Fibroblast of villous mesenchyme (primary cell): ENCODE measurements around the gene OGN. TPM values are rescaled to one million over a fixed set of nuclear protein-coding genes. Genes with fewer than 3 reads are reported as not detected.
A peak's percentile ranks its signal among the peaks of the same experiment; 100 is the strongest.

ENCODE experiments used
- DNase-seq: peaks from one replicate; pipeline ENCODE4 v3.0.0-alpha.2; 2010; ENCODE audit warnings: low read depth
- H3K4me3 ChIP-seq: 2 replicates; pipeline ENCODE4 v1.5.1; 2011; ENCODE audit warnings: low read depth, mild to moderate bottlenecking, low read length
- total RNA-seq: library from RNA; depleted of rRNA; stranded (reverse); fragments of >200 nt; gene quantifications from 2 replicates; pipeline ENCODE4 v1.2.3, GENCODE V29; 2012
- TF ChIP-seq, protein P1 (sequence below): IDR thresholded peaks from 2 replicates; pipeline ENCODE4 v1.5.1; 2012; ENCODE audit warnings: low read depth, mild to moderate bottlenecking, low read length; ENCODE audit not compliant: insufficient read depth

Gene OGN, protein sequence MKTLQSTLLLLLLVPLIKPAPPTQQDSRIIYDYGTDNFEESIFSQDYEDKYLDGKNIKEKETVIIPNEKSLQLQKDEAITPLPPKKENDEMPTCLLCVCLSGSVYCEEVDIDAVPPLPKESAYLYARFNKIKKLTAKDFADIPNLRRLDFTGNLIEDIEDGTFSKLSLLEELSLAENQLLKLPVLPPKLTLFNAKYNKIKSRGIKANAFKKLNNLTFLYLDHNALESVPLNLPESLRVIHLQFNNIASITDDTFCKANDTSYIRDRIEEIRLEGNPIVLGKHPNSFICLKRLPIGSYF
- total RNA-seq: not detected in 2 replicates

DNA sequence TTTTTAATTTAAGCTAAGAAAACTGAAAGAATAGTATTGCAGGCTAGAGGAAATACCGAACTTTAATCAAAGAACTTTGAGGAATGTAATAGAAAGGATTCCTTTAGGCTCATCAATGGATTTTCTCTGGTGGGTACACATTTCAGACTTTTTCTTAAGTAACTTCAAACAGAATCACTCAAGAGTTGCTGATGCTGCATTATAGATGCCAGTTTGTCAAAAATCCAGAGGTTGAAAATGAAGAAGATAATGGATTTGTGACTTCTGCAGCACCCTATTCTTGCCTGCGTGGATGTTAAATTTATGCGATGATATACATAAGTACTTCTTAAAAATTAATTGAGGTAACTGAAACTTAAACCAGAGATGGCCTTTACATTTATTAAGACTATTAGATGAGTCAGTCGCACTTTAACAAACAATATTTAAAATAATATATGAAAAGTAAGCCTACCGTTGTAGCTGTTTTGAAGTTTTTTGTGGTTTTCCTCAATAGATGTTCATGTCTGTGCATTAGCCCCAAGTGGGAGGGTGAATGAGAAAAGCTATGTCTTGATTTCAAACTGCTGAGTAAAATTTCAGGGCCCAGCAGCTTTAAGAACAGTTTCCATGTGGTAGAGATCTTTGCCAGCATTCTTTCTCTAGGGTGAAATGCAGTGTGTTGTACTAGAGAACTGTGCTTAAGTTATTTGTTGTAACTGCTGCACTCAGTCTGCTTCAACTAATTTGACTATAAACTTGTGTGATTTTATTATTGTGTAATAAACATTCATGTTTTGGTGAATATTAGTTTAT, at the start of gene OGN:
OGN (minus strand) TSS at position 537 of the 795 bp plus-strand sequence. CDS start 1,171 bp downstream, outside the sequence.
- TF ChIP-seq, protein P1, sequence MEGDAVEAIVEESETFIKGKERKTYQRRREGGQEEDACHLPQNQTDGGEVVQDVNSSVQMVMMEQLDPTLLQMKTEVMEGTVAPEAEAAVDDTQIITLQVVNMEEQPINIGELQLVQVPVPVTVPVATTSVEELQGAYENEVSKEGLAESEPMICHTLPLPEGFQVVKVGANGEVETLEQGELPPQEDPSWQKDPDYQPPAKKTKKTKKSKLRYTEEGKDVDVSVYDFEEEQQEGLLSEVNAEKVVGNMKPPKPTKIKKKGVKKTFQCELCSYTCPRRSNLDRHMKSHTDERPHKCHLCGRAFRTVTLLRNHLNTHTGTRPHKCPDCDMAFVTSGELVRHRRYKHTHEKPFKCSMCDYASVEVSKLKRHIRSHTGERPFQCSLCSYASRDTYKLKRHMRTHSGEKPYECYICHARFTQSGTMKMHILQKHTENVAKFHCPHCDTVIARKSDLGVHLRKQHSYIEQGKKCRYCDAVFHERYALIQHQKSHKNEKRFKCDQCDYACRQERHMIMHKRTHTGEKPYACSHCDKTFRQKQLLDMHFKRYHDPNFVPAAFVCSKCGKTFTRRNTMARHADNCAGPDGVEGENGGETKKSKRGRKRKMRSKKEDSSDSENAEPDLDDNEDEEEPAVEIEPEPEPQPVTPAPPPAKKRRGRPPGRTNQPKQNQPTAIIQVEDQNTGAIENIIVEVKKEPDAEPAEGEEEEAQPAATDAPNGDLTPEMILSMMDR: no peak
- no peak for DNase-seq
- H3K4me3 ChIP-seq: no peak within 1 kb of the TSS

DNA sequence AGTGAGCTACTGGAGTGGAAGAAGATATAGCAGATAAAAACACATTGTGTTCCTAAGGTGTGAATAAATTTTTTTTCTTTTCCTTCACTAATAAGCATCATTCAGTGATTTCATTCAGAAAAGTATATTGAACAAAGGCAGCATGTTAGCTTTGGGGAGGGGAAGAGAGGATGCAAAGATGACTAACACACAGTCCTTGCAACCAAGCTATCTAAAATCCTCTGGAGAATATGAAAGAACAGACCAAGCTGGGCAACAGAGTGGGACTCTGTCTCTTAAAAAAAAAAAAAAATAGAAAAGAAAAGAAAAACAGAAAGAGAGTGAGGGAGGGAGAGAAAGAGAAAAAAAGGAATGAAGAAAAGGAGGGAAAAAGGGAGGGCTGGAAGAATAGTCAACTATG, 42.2 kb upstream of the OGN start:
- TF ChIP-seq, protein P1: no peak
- H3K4me3 ChIP-seq: no peak overlapping the region
- DNase-seq: no peak

DNA sequence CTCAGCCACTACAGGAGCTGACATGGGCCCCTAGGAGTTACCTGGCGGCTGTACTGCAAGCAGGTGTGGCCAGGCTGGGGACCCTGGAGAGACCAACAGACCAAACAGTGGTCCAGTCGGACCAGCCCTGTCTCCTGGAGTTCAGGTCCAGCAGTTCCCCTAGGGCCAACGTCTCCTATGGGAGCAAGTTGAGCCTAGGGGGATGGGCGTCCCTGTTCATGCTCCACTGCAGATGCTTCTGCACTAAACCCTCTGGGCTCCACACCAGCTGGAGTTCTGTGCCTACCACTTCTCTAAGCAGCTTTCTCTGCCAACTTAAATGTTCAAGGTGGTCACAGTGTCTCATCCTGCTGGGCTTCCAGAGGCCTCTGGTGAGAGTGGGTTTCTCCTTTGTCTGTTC, 40.5 kb upstream of the OGN start:
- TF ChIP-seq, protein P1: no peak
- no peak overlapping the region for H3K4me3 ChIP-seq
- no peak for DNase-seq

DNA sequence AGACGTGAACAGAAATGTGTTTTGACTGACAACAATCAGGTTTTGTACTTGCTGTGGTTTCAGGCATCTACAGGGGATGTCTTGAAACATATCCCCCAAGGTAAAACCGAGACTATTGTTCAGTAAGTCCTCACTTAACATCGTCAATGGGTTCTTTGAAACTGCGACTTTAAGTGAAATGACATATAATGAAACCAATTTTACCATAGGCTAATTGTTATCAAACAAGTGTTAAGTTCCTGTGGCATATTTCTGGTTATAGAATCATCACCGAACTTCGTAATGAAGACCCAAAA, 36.3 kb upstream of the OGN start:
- H3K4me3 ChIP-seq: no peak overlapping the region
- no peak for DNase-seq
- TF ChIP-seq, protein P1: no peak

DNA sequence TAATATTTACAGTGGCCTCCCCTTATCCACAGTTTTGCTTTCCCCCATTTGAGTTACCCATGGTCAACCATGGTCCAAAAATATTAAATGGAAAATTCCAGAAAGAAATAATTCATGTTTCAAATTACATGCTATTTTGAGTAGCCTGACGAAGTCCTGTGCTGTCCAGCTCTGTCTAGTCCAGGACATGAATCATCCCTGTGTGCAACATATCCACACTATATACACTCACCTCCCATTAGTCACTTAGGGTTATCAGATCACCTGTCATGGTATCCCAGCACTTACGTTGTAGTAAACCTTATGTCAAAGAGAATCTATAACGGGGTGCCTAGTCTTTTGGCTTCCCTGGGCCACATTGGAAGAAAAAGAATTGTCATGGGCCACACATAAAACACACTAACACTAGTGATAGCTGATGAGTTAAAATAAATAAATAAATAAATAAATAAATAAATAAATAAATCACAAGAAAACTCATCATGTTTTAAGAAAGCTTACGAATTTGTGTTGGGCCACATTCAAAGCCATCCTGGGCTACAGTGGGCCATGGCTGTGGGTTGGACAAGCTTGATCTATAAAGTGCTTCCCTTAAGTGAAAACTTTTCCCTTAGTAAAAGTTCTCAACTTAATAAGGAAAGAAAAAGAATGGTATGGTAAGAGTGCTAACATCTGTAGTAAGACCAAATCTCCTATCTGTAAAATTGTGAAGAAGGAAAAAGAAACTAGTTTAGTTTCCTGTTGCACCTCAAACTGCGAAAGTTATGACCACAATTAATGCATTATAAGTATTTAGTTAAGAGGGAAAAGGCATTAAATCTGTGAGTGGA, 35.8 kb upstream of the OGN start:
- DNase-seq: peak; percentile 49
- TF ChIP-seq, protein P1: no peak
- no peak overlapping the region for H3K4me3 ChIP-seq

DNA sequence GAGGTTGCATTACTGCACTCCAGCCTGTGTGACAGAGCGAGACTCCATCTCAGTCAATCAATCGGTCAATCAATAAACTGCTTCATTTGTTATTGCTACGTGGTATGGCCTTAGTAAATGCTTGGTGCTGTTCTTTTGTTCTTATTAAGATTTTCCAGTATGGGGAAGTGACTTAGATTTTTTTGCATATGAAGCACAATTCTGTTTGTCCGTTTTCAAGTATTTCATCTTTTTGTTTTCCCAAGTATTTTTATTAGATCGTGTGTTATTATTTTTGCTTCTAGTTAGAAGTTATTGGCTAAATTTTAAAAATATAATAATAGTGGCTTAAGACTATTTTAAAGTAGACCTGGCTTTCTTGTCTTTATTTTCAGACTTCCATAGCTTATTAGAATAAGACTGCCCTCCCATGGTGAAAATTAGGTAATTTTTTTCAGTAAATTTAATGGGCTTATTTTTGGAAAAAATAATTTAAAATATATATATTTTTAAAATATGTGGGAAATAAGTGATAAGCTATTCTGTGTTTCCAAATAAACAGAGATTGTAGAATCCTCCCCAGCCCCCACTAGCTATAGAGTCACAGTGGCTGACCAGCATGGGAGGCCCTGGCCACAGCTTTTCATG, 34.6 kb upstream of the OGN start:
- no peak overlapping the region for H3K4me3 ChIP-seq
- DNase-seq: peak; percentile 48

More for the DNA sequence above, 34.6 kb upstream of the OGN start:
- TF ChIP-seq, protein P1: peak; percentile 30
